Measurements from ENCODE around the gene SERPINA5. TPM values are rescaled to one million over a fixed set of nuclear protein-coding genes. Genes with fewer than 3 reads are reported as not detected.
A peak's percentile ranks its signal among the peaks of the same experiment; 100 is the strongest.
"Not testable (repeated sequence)": the region's sequence is repeated elsewhere in the genome, so short reads cannot be mapped to it uniquely, and the experiment has no call there.

Gene SERPINA5
- polyA plus RNA-seq, 1 of the 3 experiments (the other 2 are of a cell fraction), result 0.08 TPM

DNA sequence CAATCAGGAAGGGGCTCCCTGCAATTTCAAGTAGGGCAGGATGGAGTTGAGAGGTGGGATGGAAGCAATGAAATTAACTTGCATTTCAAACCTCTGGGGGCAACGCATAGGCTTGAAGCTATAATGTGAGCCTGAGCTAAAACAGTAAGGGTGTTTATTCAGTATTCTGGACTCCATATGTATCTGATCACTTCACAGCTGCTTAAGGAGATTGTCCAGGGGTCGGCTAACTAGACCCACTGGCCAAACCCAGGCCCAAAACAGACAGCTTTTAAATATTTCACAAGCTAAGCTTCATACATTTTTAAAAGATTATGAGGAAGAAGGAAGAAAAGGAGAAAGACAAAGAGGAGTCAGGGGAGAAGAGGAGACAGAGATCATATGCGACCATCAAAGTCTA lies 24.1 kb downstream of the SERPINA5 start:
- Histone ChIP-seq H3K27ac (ENCODE audit: low read depth in 2 of 2, low read length in 1 of 2) (no peak overlapping the region), H3K4me3 (ENCODE audit: low read depth in 2 of 2, low read length in 1 of 2) (no peak overlapping the region), H3K9me3 (no peaks in the 10 kb centered on the region), H3K9ac (no peak overlapping the region), H4K20me1 (ENCODE audit: insufficient read depth) (no peaks in the 10 kb centered on the region), H3K9me2 (no peaks in the 10 kb centered on the region), H3K36me3 (replicated peaks in 1 of 2; ENCODE audit: control insufficient read depth in 1 of 2, insufficient read depth in 2 of 2, low read length in 1 of 2) (no peaks in the 10 kb centered on the region), H3F3A (replicated peaks; ENCODE audit: insufficient read depth) (peaks cover 8% of the 10 kb centered on the region), H3K4me2 (no peak overlapping the region), H2AFZ (ENCODE audit: low read depth) (no peak overlapping the region), H3K4me1 (ENCODE audit: control insufficient read depth in 1 of 2, insufficient read depth in 2 of 2, low read depth in 1 of 2, low read length in 1 of 2) (peaks cover 0 to 18% of the 10 kb centered on the region in 2 experiments; a peak in 2 of 4 replicates), H3K27me3 (ENCODE audit: insufficient read depth) (no peaks in the 10 kb centered on the region), H3K79me2 (ENCODE audit: insufficient read depth) (no peaks in the 10 kb centered on the region)
- WGBS (ENCODE audit: low lambda C conversion rate), result 62% methylated on average over 3 of the region's 3 CpGs
- ChIA-PET POLR2A (no interaction called here), CTCF (no interaction called here)
- TF ChIP-seq MXI1 (IDR thresholded peaks at IDR 0.05; ENCODE audit: low read depth, low read length), result no peak
- TF ChIP-seq CTCF (IDR thresholded peaks at IDR 0.05), result no peak
- DNase-seq, result no peak

- H3K36me3 ChIP-seq (replicated peaks in 1 of 2; ENCODE audit: control insufficient read depth in 1 of 2, insufficient read depth in 2 of 2, low read length in 1 of 2); H3F3A ChIP-seq (replicated peaks; ENCODE audit: insufficient read depth); H3K9me3 ChIP-seq; H4K20me1 ChIP-seq (ENCODE audit: insufficient read depth); H3K9me2 ChIP-seq; H3K9ac ChIP-seq; H3K4me2 ChIP-seq; CTCF ChIA-PET; DNase-seq; H3K79me2 ChIP-seq (ENCODE audit: insufficient read depth); H3K27me3 ChIP-seq (ENCODE audit: insufficient read depth); H2AFZ ChIP-seq (ENCODE audit: low read depth); POLR2A ChIA-PET; H3K27ac ChIP-seq (ENCODE audit: low read depth in 2 of 2, low read length in 1 of 2); H3K4me1 ChIP-seq (ENCODE audit: control insufficient read depth in 1 of 2, insufficient read depth in 2 of 2, low read depth in 1 of 2, low read length in 1 of 2); H3K4me3 ChIP-seq (ENCODE audit: low read depth in 2 of 2, low read length in 1 of 2): not testable (repeated sequence)
- WGBS (ENCODE audit: low lambda C conversion rate), result 78% methylated on average over 1 of the region's 1 CpG
These were observed 27.7 kb downstream of the SERPINA5 start for GRCh38 chr14:94608966-94609365.

GRCh38 chr14:94611179-94611578 lies 30.0 kb downstream of the SERPINA5 start:
- H3K9ac ChIP-seq, result no peak overlapping the region
- no peak overlapping the region for H3K4me3 ChIP-seq (ENCODE audit: low read depth in 2 of 2, low read length in 1 of 2)
- POLR2A ChIA-PET, result no interaction called here
- no peaks in the 10 kb centered on the region for H4K20me1 ChIP-seq (ENCODE audit: insufficient read depth)
- no peaks in the 10 kb centered on the region for H3K27me3 ChIP-seq (ENCODE audit: insufficient read depth)
- no peaks in the 10 kb centered on the region for H3K79me2 ChIP-seq (ENCODE audit: insufficient read depth)
- H3K9me3 ChIP-seq, result no peaks in the 10 kb centered on the region
- no peaks in the 10 kb centered on the region for H3K36me3 ChIP-seq (replicated peaks in 1 of 2; ENCODE audit: control insufficient read depth in 1 of 2, insufficient read depth in 2 of 2, low read length in 1 of 2)
- no peak overlapping the region for H3K4me2 ChIP-seq
- 88% methylated on average over 5 of the region's 5 CpGs for WGBS (ENCODE audit: low lambda C conversion rate)
- H3K27ac ChIP-seq (ENCODE audit: low read depth in 2 of 2, low read length in 1 of 2), result peak overlapping the region in 1 of 2 experiments; percentile 80; a peak in 2 of 4 replicates
- CTCF ChIA-PET, result no interaction called here
- DNase-seq, result no peak
- H2AFZ ChIP-seq (ENCODE audit: low read depth), result no peak overlapping the region
- H3K9me2 ChIP-seq, result no peaks in the 10 kb centered on the region
- peaks cover 4% of the 10 kb centered on the region for H3F3A ChIP-seq (replicated peaks; ENCODE audit: insufficient read depth)
- no peaks in the 10 kb centered on the region for H3K4me1 ChIP-seq (ENCODE audit: control insufficient read depth in 1 of 2, insufficient read depth in 2 of 2, low read depth in 1 of 2, low read length in 1 of 2)
- TF ChIP-seq, protein P1, sequence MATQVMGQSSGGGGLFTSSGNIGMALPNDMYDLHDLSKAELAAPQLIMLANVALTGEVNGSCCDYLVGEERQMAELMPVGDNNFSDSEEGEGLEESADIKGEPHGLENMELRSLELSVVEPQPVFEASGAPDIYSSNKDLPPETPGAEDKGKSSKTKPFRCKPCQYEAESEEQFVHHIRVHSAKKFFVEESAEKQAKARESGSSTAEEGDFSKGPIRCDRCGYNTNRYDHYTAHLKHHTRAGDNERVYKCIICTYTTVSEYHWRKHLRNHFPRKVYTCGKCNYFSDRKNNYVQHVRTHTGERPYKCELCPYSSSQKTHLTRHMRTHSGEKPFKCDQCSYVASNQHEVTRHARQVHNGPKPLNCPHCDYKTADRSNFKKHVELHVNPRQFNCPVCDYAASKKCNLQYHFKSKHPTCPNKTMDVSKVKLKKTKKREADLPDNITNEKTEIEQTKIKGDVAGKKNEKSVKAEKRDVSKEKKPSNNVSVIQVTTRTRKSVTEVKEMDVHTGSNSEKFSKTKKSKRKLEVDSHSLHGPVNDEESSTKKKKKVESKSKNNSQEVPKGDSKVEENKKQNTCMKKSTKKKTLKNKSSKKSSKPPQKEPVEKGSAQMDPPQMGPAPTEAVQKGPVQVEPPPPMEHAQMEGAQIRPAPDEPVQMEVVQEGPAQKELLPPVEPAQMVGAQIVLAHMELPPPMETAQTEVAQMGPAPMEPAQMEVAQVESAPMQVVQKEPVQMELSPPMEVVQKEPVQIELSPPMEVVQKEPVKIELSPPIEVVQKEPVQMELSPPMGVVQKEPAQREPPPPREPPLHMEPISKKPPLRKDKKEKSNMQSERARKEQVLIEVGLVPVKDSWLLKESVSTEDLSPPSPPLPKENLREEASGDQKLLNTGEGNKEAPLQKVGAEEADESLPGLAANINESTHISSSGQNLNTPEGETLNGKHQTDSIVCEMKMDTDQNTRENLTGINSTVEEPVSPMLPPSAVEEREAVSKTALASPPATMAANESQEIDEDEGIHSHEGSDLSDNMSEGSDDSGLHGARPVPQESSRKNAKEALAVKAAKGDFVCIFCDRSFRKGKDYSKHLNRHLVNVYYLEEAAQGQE (IDR thresholded peaks at IDR 0.05; ENCODE audit: low read depth, low read length), result no peak
- TF ChIP-seq RAD21 (IDR thresholded peaks at IDR 0.05; ENCODE audit: low read length), result no peak
- no peak for TF ChIP-seq CHD2 (IDR thresholded peaks at IDR 0.05; ENCODE audit: low read length, partially characterized antibody)
- TF ChIP-seq ELF1 (IDR thresholded peaks at IDR 0.05), result no peak
- no peak for TF ChIP-seq RFX5 (IDR thresholded peaks at IDR 0.05; ENCODE audit: low read length)
- TF ChIP-seq POLR2AphosphoS5 (IDR thresholded peaks at IDR 0.05; ENCODE audit: low read depth, low read length), result no peak
- no peak for TF ChIP-seq MEF2A (IDR thresholded peaks at IDR 0.05; ENCODE audit: borderline replicate concordance, low read depth)
- TF ChIP-seq, protein P2, sequence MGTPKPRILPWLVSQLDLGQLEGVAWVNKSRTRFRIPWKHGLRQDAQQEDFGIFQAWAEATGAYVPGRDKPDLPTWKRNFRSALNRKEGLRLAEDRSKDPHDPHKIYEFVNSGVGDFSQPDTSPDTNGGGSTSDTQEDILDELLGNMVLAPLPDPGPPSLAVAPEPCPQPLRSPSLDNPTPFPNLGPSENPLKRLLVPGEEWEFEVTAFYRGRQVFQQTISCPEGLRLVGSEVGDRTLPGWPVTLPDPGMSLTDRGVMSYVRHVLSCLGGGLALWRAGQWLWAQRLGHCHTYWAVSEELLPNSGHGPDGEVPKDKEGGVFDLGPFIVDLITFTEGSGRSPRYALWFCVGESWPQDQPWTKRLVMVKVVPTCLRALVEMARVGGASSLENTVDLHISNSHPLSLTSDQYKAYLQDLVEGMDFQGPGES (IDR thresholded peaks at IDR 0.05; ENCODE audit: low read depth, low read length), result no peak
- TF ChIP-seq GATA2 (CRISPR knock-in tag; IDR thresholded peaks at IDR 0.05), result no peak
- no peak for TF ChIP-seq YY1 (IDR thresholded peaks at IDR 0.05; ENCODE audit: low read depth)
- TF ChIP-seq SMC3 (IDR thresholded peaks at IDR 0.05; ENCODE audit: low read depth, low read length), result no peak
- TF ChIP-seq TCF12 (IDR thresholded peaks at IDR 0.05), result no peak
- no peak for TF ChIP-seq ZBTB33 (IDR thresholded peaks at IDR 0.05; ENCODE audit: borderline replicate concordance, low read depth)
- TF ChIP-seq RCOR1 (IDR thresholded peaks at IDR 0.05; ENCODE audit: low read length), result no peak

Measured in SK-N-SH (cell line).